DOHH2 (cell line): ENCODE measurements around the gene GSC.

Source experiments
- CTCF ChIP-seq: fragments of 200-600 bp; sonication (generic); IDR thresholded peaks from one replicate; pipeline ENCODE4 v1.5.1; 2014; ENCODE audit warnings: antibody characterized with exemption, mild to moderate bottlenecking, low read depth, low read length; ENCODE audit not compliant: poor library complexity, severe bottlenecking
- EZH2phosphoT487 ChIP-seq: fragments of 200-600 bp; sonication (generic); IDR thresholded peaks from 2 replicates; pipeline ENCODE4 v1.6.1; 2017; ENCODE audit warnings: borderline replicate concordance, mild to moderate bottlenecking, antibody characterized with exemption, low read length, moderate library complexity, mixed read lengths

- TF ChIP-seq EZH2phosphoT487 (no peak), CTCF (no peak)
These were observed at the start of gene GSC for GRCh38 chr14:94769391-94770250.
